Measurements from ENCODE around the gene PDHB. TPM values are rescaled to one million over a fixed set of nuclear protein-coding genes. Genes with fewer than 3 reads are reported as not detected.

PDHB gene
- total RNA-seq, 4 donors from 2014 or later: 131 to 195 (median 169) TPM

- Histone ChIP-seq H3K4me1 (no peaks in the 10 kb centered on the region), H3K4me3 (no peak overlapping the region), H3K27me3 (no peaks in the 10 kb centered on the region), H3K36me3 (peaks cover 0 to 63% of the 10 kb centered on the region in 2 donors), H3K27ac (no peak overlapping the region), H3K9me3 (no peaks in the 10 kb centered on the region)
- ATAC-seq (no peak), DNase-seq (no peak)
- no peak for TF ChIP-seq CTCF (IDR thresholded peaks at IDR 0.05 in 4 of 5, conservative IDR thresholded peaks at IDR 0.05 in 1 of 5)
- no peak for TF ChIP-seq POLR2A (IDR thresholded peaks at IDR 0.05)
- intact Hi-C loops (cut with DNase I; ENCODE audit: low total_unique reads): no loop called here
- in situ Hi-C loops (cut with MboI; ENCODE audit: low sequenced_read_pairs in 4 of 4): no loop called here
Observed at GRCh38 chr3:58398669-58399333, 34.8 kb downstream of the PDHB start.

- no peak overlapping the region for H3K27ac ChIP-seq
- H3K4me3 ChIP-seq: no peak overlapping the region
- ATAC-seq (no peak), DNase-seq (no peak)
- H3K27me3 ChIP-seq: no peaks in the 10 kb centered on the region
- peaks cover 0 to 51% of the 10 kb centered on the region in 2 donors for H3K36me3 ChIP-seq
- no peaks in the 10 kb centered on the region for H3K4me1 ChIP-seq
- no peaks in the 10 kb centered on the region for H3K9me3 ChIP-seq
- in situ Hi-C loops (cut with MboI; ENCODE audit: low sequenced_read_pairs in 4 of 4): no loop called here
- no peak for TF ChIP-seq CTCF (IDR thresholded peaks at IDR 0.05 in 4 of 5, conservative IDR thresholded peaks at IDR 0.05 in 1 of 5)
- TF ChIP-seq POLR2A (IDR thresholded peaks at IDR 0.05): no peak
- intact Hi-C loops (cut with DNase I; ENCODE audit: low total_unique reads): no loop called here
Observed at GRCh38 chr3:58394339-58394738, 39.3 kb downstream of the PDHB start.

- H3K36me3 ChIP-seq: peaks cover 0 to 29% of the 10 kb centered on the region in 2 donors
- no peak overlapping the region for H3K27ac ChIP-seq
- no peaks in the 10 kb centered on the region for H3K9me3 ChIP-seq
- H3K27me3 ChIP-seq: no peaks in the 10 kb centered on the region
- no peak for DNase-seq
- intact Hi-C loops (cut with DNase I; ENCODE audit: low total_unique reads): no loop called here
- no peak for TF ChIP-seq POLR2A (IDR thresholded peaks at IDR 0.05)
- TF ChIP-seq CTCF (IDR thresholded peaks at IDR 0.05 in 4 of 5, conservative IDR thresholded peaks at IDR 0.05 in 1 of 5): no peak
- peaks cover 5% of the 10 kb centered on the region in 2 donors for H3K4me1 ChIP-seq
- no peak overlapping the region for H3K4me3 ChIP-seq
- in situ Hi-C loops (cut with MboI; ENCODE audit: low sequenced_read_pairs in 4 of 4): no loop called here
- ATAC-seq: no peak
Observed at GRCh38 chr3:58392181-58392580, 41.5 kb downstream of the PDHB start.

GRCh38 chr3:58391156-58391865 is 42.3 kb downstream of the PDHB start:
- ATAC-seq (no peak), DNase-seq (no peak)
- Histone ChIP-seq H3K27ac (no peak overlapping the region), H3K27me3 (no peaks in the 10 kb centered on the region), H3K4me1 (peaks cover 9 to 14% of the 10 kb centered on the region in 2 donors), H3K36me3 (peaks cover 0 to 22% of the 10 kb centered on the region in 2 donors), H3K4me3 (no peak overlapping the region), H3K9me3 (no peaks in the 10 kb centered on the region)
- no peak for TF ChIP-seq CTCF (IDR thresholded peaks at IDR 0.05 in 4 of 5, conservative IDR thresholded peaks at IDR 0.05 in 1 of 5)
- TF ChIP-seq POLR2A (IDR thresholded peaks at IDR 0.05): no peak
- in situ Hi-C loops (cut with MboI; ENCODE audit: low sequenced_read_pairs in 4 of 4): no loop called here
- intact Hi-C loops (cut with DNase I; ENCODE audit: low total_unique reads): no loop called here
